ENCODE results near the gene CACNA2D1.

The CACNA2D1 gene

DNA sequence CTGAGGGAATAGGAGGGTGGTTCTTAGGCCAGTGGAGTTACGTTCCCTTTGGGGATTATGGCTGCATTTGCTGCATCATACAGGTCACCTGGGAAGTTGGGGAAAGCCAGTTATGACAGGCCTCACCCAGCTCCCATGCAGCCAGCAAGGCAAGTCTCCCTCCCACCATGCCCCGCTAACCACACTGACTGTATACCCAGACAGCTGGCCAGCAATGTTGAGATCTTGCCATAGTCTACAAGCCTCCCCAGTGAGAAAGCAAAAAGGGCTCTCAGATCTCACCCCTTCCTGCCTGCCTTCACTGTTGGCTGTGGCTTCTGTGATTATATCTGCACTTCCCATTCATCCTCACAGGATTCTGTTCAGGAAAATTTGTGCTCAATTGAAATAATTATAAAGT, 540.5 kb downstream of the CACNA2D1 start:
- ChIA-PET POLR2A (no interaction called here), CTCF (interaction anchor here (0.9 kb wide), 1 partner anchor 259 kb away, joined by 5 read pairs; no protein-coding TSS in a partner anchor)
- no peak for DNase-seq (ENCODE audit: extremely low spot score)
- TF ChIP-seq L3MBTL2 (conservative IDR thresholded peaks at IDR 0.05) (no peak), SUZ12 (IDR thresholded peaks at IDR 0.05) (no peak), CTBP1 (IDR thresholded peaks at IDR 0.05; ENCODE audit: borderline replicate concordance) (no peak), FOXK2 (IDR thresholded peaks at IDR 0.05) (no peak), SP1 (IDR thresholded peaks at IDR 0.05) (no peak)

DNA sequence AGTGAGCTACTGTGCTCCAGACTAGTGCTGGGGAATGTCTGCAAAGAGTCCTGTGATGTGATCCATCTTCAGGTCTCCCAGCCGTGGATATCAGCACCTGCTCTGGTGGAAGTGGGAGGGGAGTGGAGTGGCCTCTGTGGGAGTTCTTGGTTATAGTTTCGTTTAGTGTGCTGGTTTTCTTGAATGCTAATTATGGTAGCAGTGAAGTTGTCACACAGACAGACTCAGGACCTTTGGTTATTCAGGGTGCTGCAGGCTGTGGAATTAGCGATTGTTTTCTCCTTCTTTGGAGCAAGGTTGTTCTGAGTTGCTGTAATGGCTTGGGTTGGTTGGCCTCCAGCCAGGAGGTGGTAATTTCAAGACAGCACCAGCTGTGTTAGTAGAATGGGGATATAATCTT, 541.0 kb downstream of the CACNA2D1 start:
- no peak for TF ChIP-seq SP1 (IDR thresholded peaks at IDR 0.05)
- TF ChIP-seq ZNF384 (IDR thresholded peaks at IDR 0.05), result no peak
- TF ChIP-seq TARDBP (IDR thresholded peaks at IDR 0.05), result no peak
- no peak for TF ChIP-seq FOXM1 (IDR thresholded peaks at IDR 0.05; ENCODE audit: borderline replicate concordance)
- no peak for TF ChIP-seq LEF1 (IDR thresholded peaks at IDR 0.05; ENCODE audit: borderline replicate concordance)
- TF ChIP-seq L3MBTL2 (conservative IDR thresholded peaks at IDR 0.05), result no peak
- TF ChIP-seq ELF4 (IDR thresholded peaks at IDR 0.05), result no peak
- TF ChIP-seq CTBP1 (IDR thresholded peaks at IDR 0.05; ENCODE audit: borderline replicate concordance), result no peak
- TF ChIP-seq NFRKB (IDR thresholded peaks at IDR 0.05), result no peak
- TF ChIP-seq FOXK2 (IDR thresholded peaks at IDR 0.05), result no peak
- TF ChIP-seq HDGF (IDR thresholded peaks at IDR 0.05; ENCODE audit: borderline replicate concordance), result no peak
- TF ChIP-seq SUZ12 (IDR thresholded peaks at IDR 0.05), result no peak
- no peak for TF ChIP-seq ARNT (IDR thresholded peaks at IDR 0.05)
- TF ChIP-seq FOXA1 (IDR thresholded peaks at IDR 0.05), result no peak
- TF ChIP-seq PKNOX1 (IDR thresholded peaks at IDR 0.05), result no peak
- TF ChIP-seq BHLHE40 (IDR thresholded peaks at IDR 0.05; ENCODE audit: borderline replicate concordance), result no peak
- POLR2A ChIA-PET, result no interaction called here
- CTCF ChIA-PET, result no interaction called here
- DNase-seq (ENCODE audit: extremely low spot score), result no peak
